GM23248 (cell line): ENCODE measurements around the gene RPL14. TPM values are rescaled to one million over a fixed set of nuclear protein-coding genes. Genes with fewer than 3 reads are reported as not detected.

Experiments used
- DNase-seq: peaks from one replicate; pipeline ENCODE4 v3.0.0-alpha.2; 2015
- H2AFZ ChIP-seq: fragments of 200-600 bp; sonication (generic); 2 replicates; pipeline ENCODE4 v1.6.1; 2016; ENCODE audit warnings: antibody characterized with exemption
- H3F3A ChIP-seq: fragments of 200-600 bp; sonication (generic); 2 replicates; pipeline ENCODE4 v1.6.1; 2016; ENCODE audit warnings: mild to moderate bottlenecking, antibody characterized with exemption, mixed run types; ENCODE audit not compliant: insufficient read depth
- H3K27ac ChIP-seq: fragments of 200-600 bp; sonication (generic); 2 replicates; pipeline ENCODE4 v1.5.1; 2016; ENCODE audit warnings: mild to moderate bottlenecking
- H3K27me3 ChIP-seq: fragments of 200-600 bp; sonication (generic); replicated peaks from 2 replicates; pipeline ENCODE4 v1.6.1; 2016; ENCODE audit warnings: mild to moderate bottlenecking; ENCODE audit not compliant: insufficient read depth
- H3K36me3 ChIP-seq: fragments of 200-600 bp; sonication (generic); 2 replicates; pipeline ENCODE4 v1.6.1; 2016; ENCODE audit warnings: low read depth, mild to moderate bottlenecking
- H3K4me1 ChIP-seq: fragments of 200-600 bp; sonication (generic); 2 replicates; pipeline ENCODE4 v1.6.1; 2016; ENCODE audit warnings: mild to moderate bottlenecking; ENCODE audit not compliant: insufficient read depth
- H3K4me2 ChIP-seq: fragments of 200-600 bp; sonication (generic); one replicate; pipeline ENCODE4 v1.6.1; 2016; ENCODE audit warnings: mild to moderate bottlenecking; ENCODE audit not compliant: unreplicated experiment
- H3K4me3 ChIP-seq: fragments of 200-600 bp; sonication (generic); 2 replicates; pipeline ENCODE4 v1.5.1; 2016; ENCODE audit warnings: mild to moderate bottlenecking
- H3K79me2 ChIP-seq: fragments of 200-600 bp; sonication (generic); 2 replicates; pipeline ENCODE4 v1.6.1; 2016; ENCODE audit warnings: mild to moderate bottlenecking; ENCODE audit not compliant: insufficient read depth
- H3K9ac ChIP-seq: fragments of 200-600 bp; sonication (generic); 2 replicates; pipeline ENCODE4 v1.6.1; 2016; ENCODE audit warnings: mild to moderate bottlenecking
- H3K9me2 ChIP-seq: fragments of 200-600 bp; sonication (generic); 2 replicates; pipeline ENCODE4 v1.6.1; 2016; ENCODE audit warnings: mixed run types, mild to moderate bottlenecking, moderate library complexity; ENCODE audit not compliant: insufficient read depth
- H3K9me3 ChIP-seq: fragments of 200-600 bp; sonication (generic); one replicate; pipeline ENCODE4 v1.6.1; 2017; ENCODE audit warnings: low read depth
- H4K20me1 ChIP-seq: fragments of 200-600 bp; sonication (generic); 2 replicates; pipeline ENCODE4 v1.6.0; 2016; ENCODE audit not compliant: insufficient read depth
- EZH2 ChIP-seq: fragments of 200-600 bp; sonication (generic); IDR thresholded peaks from 2 replicates; pipeline ENCODE4 v1.6.1; 2018; ENCODE audit warnings: antibody characterized with exemption, mild to moderate bottlenecking; ENCODE audit not compliant: insufficient read depth, poor library complexity, severe bottlenecking
- EZH2phosphoT487 ChIP-seq: fragments of 200-600 bp; sonication (generic); IDR thresholded peaks from 2 replicates; pipeline ENCODE4 v1.6.1; 2018; ENCODE audit warnings: antibody characterized with exemption, moderate library complexity, mild to moderate bottlenecking, low read depth; ENCODE audit not compliant: insufficient read depth
- WGBS, 2 experiments: methylation state at CpG; one replicate each; pipeline ENCODE4 v1.1.6; 2015 to 2017; ENCODE audit warnings: low lambda C conversion rate in 2 of 2, low coverage in 1 of 2; ENCODE audit errors: missing lambda C conversion rate in 2 of 2; 5-methylcytosine and 5-hydroxymethylcytosine counted together
- in situ Hi-C: fragments of 300-500 bp; cut with MboI; formaldehyde crosslinking; loops from 2 replicates; pipeline ENCODE4 v1.15.0; 2020
- polyA plus RNA-seq: library from polyadenylated mRNA; unstranded; fragments of >200 nt; fragmentation: Nextera tagmentation; extraction: Ambion mirVana; gene quantifications from 2 replicates; pipeline ENCODE4 v1.2.1, GENCODE V29; 2016
- total RNA-seq: library from RNA; depleted of rRNA; stranded (reverse); fragments of >200 nt; shearing (Covaris generic); gene quantifications from 2 replicates; pipeline ENCODE4 v1.2.3, GENCODE V29; 2014

RPL14 gene
- total and polyA plus RNA-seq, 2 experiments from 2014 or later = 220 to 431 TPM

DNA sequence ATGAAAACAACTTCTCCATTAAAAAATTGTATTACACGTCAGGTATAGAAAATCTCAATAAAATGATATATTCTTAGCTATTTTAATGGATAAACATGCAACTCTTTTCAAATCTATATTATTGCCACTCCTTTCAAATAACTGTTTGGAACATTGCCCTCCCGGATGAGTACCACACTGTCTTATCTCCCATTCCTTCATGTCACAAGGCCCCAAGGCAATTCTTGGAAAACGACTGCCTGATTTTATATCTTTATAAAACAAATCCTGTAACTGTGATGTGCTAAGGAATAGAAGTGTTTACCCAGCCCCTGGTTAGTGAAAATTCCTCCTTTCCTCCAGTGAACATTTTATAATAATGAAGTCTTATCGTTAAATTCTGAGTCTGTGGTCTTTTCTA lies 13.6 kb downstream of the RPL14 start:
- no peak for DNase-seq
- Histone ChIP-seq H3K27ac (no peak overlapping the region), H2AFZ (no peak overlapping the region), H3K9me2 (no peaks in the 10 kb centered on the region), H3K9me3 (no peaks in the 10 kb centered on the region), H4K20me1 (no peaks in the 10 kb centered on the region), H3K9ac (no peak overlapping the region), H3K4me2 (no peak overlapping the region), H3K4me1 (no peaks in the 10 kb centered on the region), H3K27me3 (no peaks in the 10 kb centered on the region), H3K79me2 (no peaks in the 10 kb centered on the region), H3K4me3 (no peak overlapping the region), H3K36me3 (no peaks in the 10 kb centered on the region; the same call in 1 of the 2 replicates), H3F3A (peaks cover 10% of the 10 kb centered on the region)
- no peak for TF ChIP-seq EZH2phosphoT487
- no peak for TF ChIP-seq EZH2
- 80 to 83% methylated on average over 4 of the region's 4 CpGs for WGBS, 2 experiments
- in situ Hi-C loops = no loop called here

DNA sequence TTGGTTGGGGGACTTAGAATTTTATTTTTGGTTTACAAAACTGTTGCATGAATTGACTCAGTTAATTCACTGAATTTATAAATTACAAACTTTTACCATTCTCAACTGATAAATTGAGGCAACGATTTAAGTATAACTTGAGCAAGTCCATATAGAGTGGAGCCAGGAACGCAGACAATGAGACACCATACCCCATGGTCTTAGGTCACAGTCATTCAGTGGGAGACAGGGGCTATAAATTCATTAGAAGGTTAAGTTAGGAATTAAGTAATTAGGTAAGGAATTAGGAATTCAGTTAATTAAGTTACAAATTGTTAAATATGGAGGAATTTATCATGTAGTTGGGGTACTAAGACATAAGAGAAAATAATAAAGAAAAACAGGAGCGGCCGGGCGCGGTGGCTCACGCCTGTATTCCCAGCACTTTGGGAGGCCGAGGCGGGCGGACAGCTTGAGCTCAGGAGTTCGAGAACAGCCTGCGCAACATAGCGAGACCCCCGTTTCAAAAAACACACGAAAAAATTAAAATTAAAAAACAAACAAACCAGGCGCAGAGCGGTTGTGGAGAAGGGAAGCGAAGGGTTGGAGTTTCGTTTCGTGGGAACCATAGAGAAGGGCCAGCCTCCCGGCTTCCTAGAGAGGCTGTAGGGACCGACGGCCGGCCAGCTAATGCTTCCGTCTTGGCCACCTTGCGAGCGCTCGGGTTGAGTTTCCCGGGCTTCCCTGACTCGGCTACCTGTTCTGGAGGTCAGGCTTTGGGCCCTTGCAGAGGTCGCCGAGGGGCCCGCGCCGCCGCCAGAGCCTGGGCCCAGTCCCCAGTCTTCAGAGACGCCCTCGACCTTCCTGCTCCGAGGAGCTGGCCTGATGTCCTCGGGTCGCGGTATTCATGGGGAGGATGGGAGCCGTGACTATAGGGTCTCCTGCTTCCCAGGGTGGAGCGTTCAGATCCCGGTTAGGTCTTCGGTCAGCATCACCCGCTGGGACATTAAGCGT lies 19.6 kb downstream of the RPL14 start, which contains the start of gene ZNF619:
Gene ZNF619, plus strand, starts transcription at position 645 of the 993 bp plus-strand sequence. CDS start 858 bp downstream, outside the sequence.
- WGBS, 2 experiments = 13 to 15% methylated on average over 48 of the region's 48 CpGs
- H3K4me2 ChIP-seq = peak within 1 kb of the TSS; percentile 78
- peaks cover 4% of the 10 kb centered on the region; the same call in 1 of the 2 replicates for H3K4me1 ChIP-seq
- H3K4me3 ChIP-seq = peak within 1 kb of the TSS; percentile 95
- peak within 1 kb of the TSS; percentile 88 for H3K9ac ChIP-seq
- H3K9me3 ChIP-seq = no peaks in the 10 kb centered on the region
- peak within 1 kb of the TSS; percentile 11; the same call in 1 of the 2 replicates for H3K27ac ChIP-seq
- TF ChIP-seq EZH2phosphoT487 = no peak
- TF ChIP-seq EZH2 = no peak
- DNase-seq = peak; percentile 85
- no peaks in the 10 kb centered on the region for H3K9me2 ChIP-seq
- H3K79me2 ChIP-seq = no peaks in the 10 kb centered on the region
- no peaks in the 10 kb centered on the region for H3K27me3 ChIP-seq
- H2AFZ ChIP-seq = peak within 1 kb of the TSS; percentile 98
- H3F3A ChIP-seq = no peaks in the 10 kb centered on the region
- no peaks in the 10 kb centered on the region for H3K36me3 ChIP-seq
- H4K20me1 ChIP-seq = no peaks in the 10 kb centered on the region
- in situ Hi-C loops = no loop called here

DNA sequence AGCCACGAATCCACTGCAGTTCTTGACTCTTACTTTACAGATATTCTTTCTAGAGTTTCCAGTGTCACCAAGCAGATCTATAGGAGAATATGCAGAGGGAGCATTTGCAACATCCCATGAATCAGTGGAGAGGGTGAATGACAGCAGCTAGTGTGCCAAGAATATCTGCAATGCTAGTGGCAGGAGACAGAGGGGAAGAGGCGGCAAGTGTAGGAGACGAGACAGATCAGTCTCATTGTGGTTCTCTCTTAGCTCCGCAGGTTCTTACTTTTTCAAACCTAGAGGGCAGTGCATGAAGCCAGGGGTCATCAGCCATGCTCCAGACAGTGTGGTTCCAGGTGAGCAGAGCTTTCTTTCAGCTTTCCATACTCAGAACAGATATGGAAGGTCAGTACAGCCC lies 20.5 kb downstream of the RPL14 start:
- H3K9me3 ChIP-seq = no peaks in the 10 kb centered on the region
- no peak overlapping the region for H3K27ac ChIP-seq
- no peaks in the 10 kb centered on the region for H3K9me2 ChIP-seq
- H2AFZ ChIP-seq = peak overlapping the region; percentile 98
- TF ChIP-seq EZH2phosphoT487 (no peak), EZH2 (no peak)
- H3F3A ChIP-seq = no peaks in the 10 kb centered on the region
- peak overlapping the region; percentile 78 for H3K4me2 ChIP-seq
- no peaks in the 10 kb centered on the region for H3K27me3 ChIP-seq
- no peaks in the 10 kb centered on the region for H3K79me2 ChIP-seq
- no peaks in the 10 kb centered on the region for H4K20me1 ChIP-seq
- no peaks in the 10 kb centered on the region for H3K36me3 ChIP-seq
- in situ Hi-C loops = no loop called here
- peak overlapping the region; percentile 95 for H3K4me3 ChIP-seq
- H3K4me1 ChIP-seq = peaks cover 4% of the 10 kb centered on the region; the same call in 1 of the 2 replicates
- no peak for DNase-seq
- WGBS, 2 experiments = 33 to 36% methylated on average over 4 of the region's 4 CpGs
- H3K9ac ChIP-seq = peak overlapping the region; percentile 88

DNA sequence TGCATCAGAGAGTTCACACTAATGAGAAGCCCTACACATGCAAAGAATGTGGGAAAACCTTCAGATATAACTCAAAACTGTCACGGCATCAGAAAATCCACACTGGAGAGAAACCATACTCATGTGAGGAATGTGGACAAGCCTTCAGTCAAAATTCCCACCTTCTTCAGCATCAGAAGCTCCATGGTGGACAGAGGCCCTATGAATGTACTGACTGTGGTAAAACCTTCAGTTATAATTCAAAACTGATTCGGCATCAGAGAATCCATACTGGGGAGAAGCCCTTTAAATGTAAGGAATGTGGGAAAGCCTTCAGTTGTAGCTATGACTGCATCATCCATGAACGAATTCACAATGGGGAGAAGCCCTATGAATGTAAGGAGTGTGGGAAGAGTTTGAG lies 30.0 kb downstream of the RPL14 start:
- no peaks in the 10 kb centered on the region for H4K20me1 ChIP-seq
- no peak overlapping the region for H3K4me3 ChIP-seq
- no peak overlapping the region for H3K9ac ChIP-seq
- H3K4me1 ChIP-seq = no peaks in the 10 kb centered on the region
- H3K9me3 ChIP-seq = no peaks in the 10 kb centered on the region
- TF ChIP-seq EZH2phosphoT487 (no peak), EZH2 (no peak)
- H3K9me2 ChIP-seq = no peaks in the 10 kb centered on the region
- H3K4me2 ChIP-seq = no peak overlapping the region
- H3K27ac ChIP-seq = no peak overlapping the region
- H3K27me3 ChIP-seq = no peaks in the 10 kb centered on the region
- DNase-seq = no peak
- H3K36me3 ChIP-seq = peaks cover 11% of the 10 kb centered on the region
- no peaks in the 10 kb centered on the region for H3K79me2 ChIP-seq
- H2AFZ ChIP-seq = no peak overlapping the region
- 95 to 98% methylated on average over 3 of the region's 3 CpGs for WGBS, 2 experiments
- H3F3A ChIP-seq = no peaks in the 10 kb centered on the region
- in situ Hi-C loops = no loop called here
